IMR-90 (cell line): ENCODE measurements around the gene RFX3. TPM values are rescaled to one million over a fixed set of nuclear protein-coding genes. Genes with fewer than 3 reads are reported as not detected.

Experiments used
- ATAC-seq: fragments of 200-7000 bp; cut with Tn5 transposase; 2 replicates; pipeline ENCODE4 v1.9.1; 2020; ENCODE audit warnings: low read depth, mild to moderate bottlenecking, moderate library complexity
- BruUV-seq: library from RNA; stranded (reverse); fragments of 400-500 nt; replicated peaks from 2 replicates; lab custom pipeline; 2021; lab: Mats Ljungman, UMichigan
- CTCF ChIA-PET: fragments of 300-600 bp; formaldehyde crosslinking; extraction: SDS; loops from one replicate; lab custom pipeline; 2021; ENCODE audit warnings: antibody characterized with exemption; lab: Yijun Ruan, JAX
- POLR2A ChIA-PET: fragments of 300-600 bp; sonication (Branson Sonifier 250); formaldehyde crosslinking; loops from one replicate; lab custom pipeline; 2022; ENCODE audit warnings: antibody characterized with exemption; ENCODE audit not compliant: unreplicated experiment; lab: Charles Lee
- DNase-seq: peaks from one replicate; pipeline ENCODE4 v3.0.0; 2013
- H2AFZ ChIP-seq: replicated peaks from 2 replicates; pipeline ENCODE3; 2013; ENCODE audit warnings: low read length, mild to moderate bottlenecking; ENCODE audit not compliant: poor library complexity
- H2AK5ac ChIP-seq: 2 replicates; pipeline ENCODE4 v1.6.1; 2013; ENCODE audit warnings: low read depth, low read length, inconsistent platforms
- H2AK9ac ChIP-seq: replicated peaks from 2 replicates; pipeline ENCODE3; 2013; ENCODE audit warnings: mild to moderate bottlenecking, low read depth, low read length, moderate library complexity; ENCODE audit not compliant: poor library complexity
- H2BK120ac ChIP-seq: 2 replicates; pipeline ENCODE4 v1.6.1; 2013; ENCODE audit warnings: low read depth, low read length, inconsistent platforms
- H2BK15ac ChIP-seq: 3 replicates; pipeline ENCODE4 v1.6.1; 2013; ENCODE audit warnings: low read depth, low read length, inconsistent platforms
- H2BK20ac ChIP-seq: 2 replicates; pipeline ENCODE4 v1.6.1; 2013; ENCODE audit warnings: low read depth, mild to moderate bottlenecking, inconsistent platforms, low read length, moderate library complexity
- H2BK5ac ChIP-seq: 2 replicates; pipeline ENCODE4 v1.6.1; 2013; ENCODE audit warnings: mild to moderate bottlenecking, low read depth, low read length, inconsistent platforms; ENCODE audit not compliant: poor library complexity, severe bottlenecking
- H3K14ac ChIP-seq: replicated peaks from 2 replicates; pipeline ENCODE4 v1.6.1; 2013; ENCODE audit warnings: low read depth, low read length, inconsistent platforms
- H3K18ac ChIP-seq: 2 replicates; pipeline ENCODE4 v1.6.1; 2013; ENCODE audit warnings: low read depth, low read length, control low read depth
- H3K23ac ChIP-seq: 2 replicates; pipeline ENCODE4 v1.6.1; 2013; ENCODE audit warnings: low read depth, low read length, inconsistent platforms
- H3K27ac ChIP-seq: 2 replicates; pipeline ENCODE4 v1.5.1; 2013; ENCODE audit warnings: mild to moderate bottlenecking, control low read depth, low read length; ENCODE audit not compliant: insufficient read depth
- H3K27me3 ChIP-seq: 2 replicates; pipeline ENCODE4 v1.6.1; 2013; ENCODE audit warnings: low read length; ENCODE audit not compliant: control insufficient read depth, insufficient read depth
- H3K36me3 ChIP-seq: 2 replicates; pipeline ENCODE4 v1.6.1; 2013; ENCODE audit warnings: low read length, mixed read lengths; ENCODE audit not compliant: control insufficient read depth, insufficient read depth
- H3K4ac ChIP-seq: 2 replicates; pipeline ENCODE4 v1.6.1; 2013; ENCODE audit warnings: low read depth, low read length, inconsistent platforms
- H3K4me1 ChIP-seq: 2 replicates; pipeline ENCODE4 v1.6.1; 2013; ENCODE audit warnings: low read length, mixed read lengths; ENCODE audit not compliant: control insufficient read depth, insufficient read depth
- H3K4me2 ChIP-seq: 2 replicates; pipeline ENCODE4 v1.6.1; 2013; ENCODE audit warnings: low read depth, mild to moderate bottlenecking, control low read depth, low read length, moderate library complexity
- H3K4me3 ChIP-seq: 2 replicates; pipeline ENCODE4 v1.5.1; 2013; ENCODE audit warnings: low read depth, mild to moderate bottlenecking, control low read depth, low read length, moderate library complexity; ENCODE audit not compliant: insufficient read depth
- H3K56ac ChIP-seq: 2 replicates; pipeline ENCODE4 v1.6.1; 2013; ENCODE audit warnings: low read length, inconsistent platforms; ENCODE audit not compliant: insufficient read depth; ENCODE audit errors: extremely low read depth
- H3K79me1 ChIP-seq, 2 experiments: 2 replicates each; pipeline ENCODE4 v1.6.1; 2013; ENCODE audit warnings: low read length in 2 of 2, inconsistent platforms in 1 of 2, low read depth in 1 of 2
- H3K9ac ChIP-seq: 2 replicates; pipeline ENCODE4 v1.6.1; 2013; ENCODE audit warnings: low read depth, low read length, control low read depth
- H3K9me1 ChIP-seq: 2 replicates; pipeline ENCODE4 v1.6.1; 2013; ENCODE audit warnings: low read length, inconsistent platforms; ENCODE audit not compliant: insufficient read depth
- H3K9me3 ChIP-seq: 2 replicates; pipeline ENCODE4 v1.6.1; 2013; ENCODE audit warnings: low read length; ENCODE audit not compliant: control insufficient read depth, insufficient read depth
- H4K20me1 ChIP-seq: 2 replicates; pipeline ENCODE4 v1.6.1; 2013; ENCODE audit warnings: low read length, inconsistent platforms; ENCODE audit not compliant: insufficient read depth
- H4K5ac ChIP-seq: 2 replicates; pipeline ENCODE4 v1.6.1; 2013; ENCODE audit warnings: mild to moderate bottlenecking, low read depth, low read length, control low read depth
- H4K8ac ChIP-seq, 2 experiments: 2 replicates each; pipeline ENCODE4 v1.6.1; 2013; ENCODE audit warnings: low read depth in 2 of 2, low read length in 2 of 2, control low read depth in 1 of 2, inconsistent platforms in 1 of 2
- H4K91ac ChIP-seq: 2 replicates; pipeline ENCODE4 v1.6.1; 2013; ENCODE audit warnings: low read depth, low read length, inconsistent platforms; ENCODE audit not compliant: insufficient read depth
- BHLHE40 ChIP-seq: fragments of 150-350 bp; IDR thresholded peaks from 2 replicates; pipeline ENCODE4 v1.6.1; 2016; ENCODE audit warnings: mild to moderate bottlenecking, low read depth, low read length
- CEBPB ChIP-seq: IDR thresholded peaks from 2 replicates; pipeline ENCODE4 v1.6.1; 2012; ENCODE audit warnings: low read depth, low read length, improper control_type of control experiment
- CHD1 ChIP-seq: IDR thresholded peaks from 2 replicates; pipeline ENCODE4 v1.6.1; 2012; ENCODE audit warnings: low read depth, low read length, improper control_type of control experiment
- CTCF ChIP-seq: conservative IDR thresholded peaks from 2 replicates; pipeline ENCODE4 v1.5.1; 2012; ENCODE audit warnings: mild to moderate bottlenecking, low read depth, low read length, improper control_type of control experiment
- ELK1 ChIP-seq: fragments of 150-350 bp; IDR thresholded peaks from 2 replicates; pipeline ENCODE4 v1.6.1; 2016; ENCODE audit warnings: low read depth, mild to moderate bottlenecking, low read length, moderate library complexity, borderline replicate concordance
- FOS ChIP-seq: fragments of 150-350 bp; IDR thresholded peaks from 2 replicates; pipeline ENCODE4 v1.6.1; 2016; ENCODE audit warnings: low read depth, low read length
- MAFK ChIP-seq: IDR thresholded peaks from 2 replicates; pipeline ENCODE4 v1.6.1; 2012; ENCODE audit warnings: low read depth, low read length, improper control_type of control experiment
- MAZ ChIP-seq: IDR thresholded peaks from 2 replicates; pipeline ENCODE4 v1.6.1; 2012; ENCODE audit warnings: low read depth, mild to moderate bottlenecking, low read length, improper control_type of control experiment, moderate library complexity, borderline replicate concordance
- MXI1 ChIP-seq: IDR thresholded peaks from 2 replicates; pipeline ENCODE4 v1.6.1; 2012; ENCODE audit warnings: low read depth, mild to moderate bottlenecking, low read length, moderate library complexity, borderline replicate concordance
- NFE2L2 ChIP-seq: fragments of 150-350 bp; IDR thresholded peaks from 2 replicates; pipeline ENCODE4 v1.6.1; 2016; ENCODE audit warnings: low read depth, mild to moderate bottlenecking, low read length
- POLR2A ChIP-seq: IDR thresholded peaks from 2 replicates; pipeline ENCODE4 v1.6.1; 2012; ENCODE audit warnings: mild to moderate bottlenecking, low read depth, low read length
- RAD21 ChIP-seq: IDR thresholded peaks from 2 replicates; pipeline ENCODE4 v1.6.1; 2012; ENCODE audit warnings: low read length, improper control_type of control experiment
- RCOR1 ChIP-seq: IDR thresholded peaks from 2 replicates; pipeline ENCODE4 v1.6.1; 2012; ENCODE audit warnings: mild to moderate bottlenecking, low read length, improper control_type of control experiment; ENCODE audit not compliant: insufficient replicate concordance
- RFX5 ChIP-seq: IDR thresholded peaks from 2 replicates; pipeline ENCODE4 v1.8.0; 2012; ENCODE audit warnings: low read depth, mild to moderate bottlenecking, low read length, moderate library complexity
- SMC3 ChIP-seq: fragments of 150-350 bp; IDR thresholded peaks from 2 replicates; pipeline ENCODE4 v1.6.1; 2016; ENCODE audit warnings: low read depth, mild to moderate bottlenecking, antibody characterized with exemption, low read length, moderate library complexity
- USF2 ChIP-seq: fragments of 150-350 bp; IDR thresholded peaks from 2 replicates; pipeline ENCODE4 v1.6.1; 2017; ENCODE audit warnings: mild to moderate bottlenecking, antibody characterized with exemption, low read length, low read depth
- WGBS, 2 experiments: methylation state at CpG; one replicate each; pipeline versions ENCODE4 v1.1.5 to v1.1.7; 2013; ENCODE audit warnings: missing lambda C conversion rate in 2 of 2; ENCODE audit not compliant: insufficient read length in 1 of 2; ENCODE audit errors: extremely low coverage in 2 of 2; 5-methylcytosine and 5-hydroxymethylcytosine counted together
- dilution Hi-C: fragments of 300-500 bp; cut with HindIII; formaldehyde crosslinking; loops from one replicate; pipeline ENCODE4 v1.14.3; 2018; ENCODE audit warnings: low sequenced_read_pairs; ENCODE audit not compliant: unreplicated experiment
- in situ Hi-C: fragments of 300-500 bp; cut with MboI; formaldehyde crosslinking; loops from 3 replicates; pipeline ENCODE4 v1.14.3; 2019; ENCODE audit warnings: low sequenced_read_pairs, inconsistent platforms, mixed read lengths
- intact Hi-C: fragments of 100-400 bp; cut with micrococcal nuclease; formaldehyde crosslinking; loops from 2 replicates; pipeline ENCODE4 v1.10.0; 2022
- polyA plus RNA-seq, 3 experiments: library from polyadenylated mRNA; depleted of rRNA; stranded (reverse); fragments of >200 nt; gene quantifications; 2 replicates each; pipeline ENCODE4 v1.2.3, GENCODE V29; 2012; ENCODE audit warnings: low replicate concordance in 1 of 3
- total RNA-seq: library from RNA; depleted of rRNA; stranded (reverse); fragments of >200 nt; gene quantifications from 2 replicates; pipeline ENCODE4 v1.2.3, GENCODE V29; 2012

The RFX3 gene
- total and polyA plus RNA-seq, 2 of the 4 experiments (the other 2 are of a cell fraction) = 1.7 to 2.7 TPM

- CTCF ChIA-PET = no interaction called here
These were observed 177.6 kb downstream of the RFX3 start for GRCh38 chr9:3348169-3348568.

More at GRCh38 chr9:3348169-3348568, 177.6 kb downstream of the RFX3 start:
- Histone ChIP-seq H3K56ac (no peak overlapping the region), H4K5ac (no peak overlapping the region), H3K27ac (no peak overlapping the region), H2AK5ac (no peak overlapping the region), H4K8ac (no peak overlapping the region), H3K79me1 (peaks cover 0 to under 1% of the 10 kb centered on the region in 2 experiments; a peak in 1 of 4 replicates), H3K9me3 (no peaks in the 10 kb centered on the region), H4K20me1 (no peaks in the 10 kb centered on the region), H3K4me2 (no peak overlapping the region), H3K9me1 (no peaks in the 10 kb centered on the region; the same call in 1 of the 2 replicates), H2BK120ac (no peak overlapping the region), H2AK9ac (no peak overlapping the region), H3K4me3 (no peak overlapping the region), H3K9ac (no peak overlapping the region), H3K23ac (no peak overlapping the region), H3K4me1 (no peaks in the 10 kb centered on the region), H3K36me3 (no peaks in the 10 kb centered on the region), H2AFZ (no peak overlapping the region), H2BK15ac (no peak overlapping the region), H2BK5ac (no peak overlapping the region), H3K27me3 (no peaks in the 10 kb centered on the region), H3K4ac (no peak overlapping the region), H4K91ac (no peak overlapping the region), H3K14ac (no peak overlapping the region), H3K18ac (no peak overlapping the region), H2BK20ac (no peak overlapping the region)
- ATAC-seq = no peak
- dilution Hi-C loops (no loop called here), in situ Hi-C loops (no loop called here), intact Hi-C loops (loop anchor here (10.0 kb wide), 1 partner anchor 177 kb away; the partner anchor contains the start of gene RFX3)
- WGBS, 2 experiments = no CpG with 5 or more reads among the region's 3 CpGs
- BruUV-seq = no TSS peak
- no peak for DNase-seq
- POLR2A ChIA-PET = no interaction called here
- no peak for TF ChIP-seq RAD21
- no peak for TF ChIP-seq CHD1
- no peak for TF ChIP-seq RCOR1
- no peak for TF ChIP-seq MAFK
- no peak for TF ChIP-seq RFX5
- TF ChIP-seq MAZ = no peak
- TF ChIP-seq MXI1 = no peak
- TF ChIP-seq USF2 = no peak
- no peak for TF ChIP-seq NFE2L2
- no peak for TF ChIP-seq BHLHE40
- TF ChIP-seq FOS = no peak
- no peak for TF ChIP-seq CTCF
- no peak for TF ChIP-seq ELK1
- no peak for TF ChIP-seq POLR2A
- no peak for TF ChIP-seq SMC3
- no peak for TF ChIP-seq CEBPB
